Sigmoid colon (tissue), 4 donors: Measurements from ENCODE around the gene VCAN.

Experiments
- CTCF ChIP-seq, 4 experiments: fragments of 450-650 bp in 3 of 4; fragments of 200-600 bp in 1 of 4; IDR thresholded peaks; one replicate each; pipeline ENCODE4 v1.5.1; 2016 to 2019; ENCODE audit warnings: antibody characterized with exemption in 4 of 4, mild to moderate bottlenecking in 3 of 4, moderate library complexity in 2 of 4
- EP300 ChIP-seq, 4 donors: sonication (generic); formaldehyde crosslinking; IDR thresholded peaks; one replicate each; pipeline ENCODE4 v1.6.1; 2017; ENCODE audit warnings: antibody characterized with exemption in 4 of 4

GRCh38 chr5:83549674-83550073 lies 78.1 kb downstream of the VCAN start:
- TF ChIP-seq CTCF (IDR thresholded peaks at IDR 0.05) (no peak), EP300 (IDR thresholded peaks at IDR 0.05) (no peak)
